HepG2 (cell line): ENCODE data around the gene IRF2. TPM values are rescaled to one million over a fixed set of nuclear protein-coding genes. Genes with fewer than 3 reads are reported as not detected.

Experiments
- ATAC-seq: fragments of 200-7000 bp; cut with Tn5 transposase; 3 replicates; pipeline ENCODE4 v1.9.1; 2020; ENCODE audit warnings: mild to moderate bottlenecking, moderate library complexity
- BruUV-seq: library from RNA; stranded (reverse); fragments of 400-500 nt; replicated peaks from 2 replicates; lab custom pipeline; 2021; lab: Mats Ljungman, UMichigan
- CTCF ChIA-PET: fragments of 300-600 bp; formaldehyde crosslinking; extraction: SDS; loops from one replicate; lab custom pipeline; 2021; ENCODE audit warnings: low total read pairs, inconsistent platforms, low intra/inter-chr PET ratio; lab: Yijun Ruan, JAX
- POLR2A ChIA-PET: fragments of 350-600 bp; sonication (Branson Sonifier 250); formaldehyde crosslinking; loops from one replicate; lab custom pipeline; 2020; ENCODE audit warnings: antibody characterized with exemption, inconsistent platforms; lab: Yijun Ruan, JAX
- DNase-seq: peaks from one replicate; pipeline ENCODE4 v3.0.0-alpha.2; 2015; ENCODE audit warnings: low spot score
- FAIRE-seq: peaks from 3 replicates; lab custom pipeline; 2011; peaks lifted over from hg19 to GRCh38; lab: Jason Lieb, UNC
- H2AFZ ChIP-seq: one replicate; pipeline ENCODE4 v1.6.1; 2011; ENCODE audit warnings: low read length, inconsistent platforms
- H3K27ac ChIP-seq: fragments of 300-600 bp; 3 replicates; pipeline ENCODE4 v1.8.0; 2011; ENCODE audit warnings: mixed run types, mild to moderate bottlenecking, mixed read lengths, low read length, inconsistent platforms; ENCODE audit not compliant: insufficient read depth; ENCODE audit errors: extremely low read length
- H3K27me3 ChIP-seq, 2 experiments: fragments of 200-600 bp in 1 of 2; 2 replicates in 1 of 2; 3 replicates in 1 of 2; pipeline versions ENCODE4 v1.6.0 to v1.8.0; 2011; ENCODE audit warnings: low read length in 2 of 2, mild to moderate bottlenecking in 2 of 2, moderate library complexity in 2 of 2, inconsistent platforms in 1 of 2; ENCODE audit not compliant: insufficient read depth in 2 of 2, control insufficient read depth in 1 of 2
- H3K36me3 ChIP-seq, 2 experiments: fragments of 200-600 bp in 1 of 2; replicated peaks in 1 of 2; 2 replicates in 1 of 2; 3 replicates in 1 of 2; pipeline versions ENCODE4 v1.5.1 to v1.8.0; 2011; ENCODE audit warnings: low read length in 2 of 2, inconsistent platforms in 1 of 2; ENCODE audit not compliant: insufficient read depth in 2 of 2, control insufficient read depth in 1 of 2
- H3K4me1 ChIP-seq: 2 replicates; pipeline ENCODE4 v1.5.1; 2012; ENCODE audit warnings: low read length, inconsistent platforms; ENCODE audit not compliant: insufficient read depth
- H3K4me2 ChIP-seq: 2 replicates; pipeline ENCODE4 v1.6.0; 2011; ENCODE audit warnings: low read depth, low read length, inconsistent platforms
- H3K4me3 ChIP-seq, 3 experiments: fragments of 200-600 bp in 1 of 3; sonication (generic), shearing (Covaris generic) in 1 of 3; replicated peaks in 1 of 3; 2 replicates each; pipeline ENCODE4 v1.5.1; 2011 to 2016; ENCODE audit warnings: low read length in 3 of 3, inconsistent platforms in 2 of 3, low read depth in 2 of 3, mild to moderate bottlenecking in 2 of 3, control low read depth in 1 of 3, mixed read lengths in 1 of 3; ENCODE audit not compliant: insufficient read depth in 1 of 3
- H3K79me2 ChIP-seq: one replicate; pipeline ENCODE4 v1.6.1; 2011; ENCODE audit warnings: low read length, inconsistent platforms; ENCODE audit not compliant: insufficient read depth
- H3K9ac ChIP-seq: 2 replicates; pipeline ENCODE4 v1.6.0; 2011; ENCODE audit warnings: mild to moderate bottlenecking, low read depth, low read length, inconsistent platforms; ENCODE audit not compliant: insufficient read depth
- H3K9me3 ChIP-seq: 2 replicates; pipeline ENCODE4 v1.5.1; 2012; ENCODE audit warnings: mild to moderate bottlenecking, low read length
- H4K20me1 ChIP-seq: 2 replicates; pipeline ENCODE4 v1.6.0; 2011; ENCODE audit warnings: inconsistent platforms, mild to moderate bottlenecking, low read length, moderate library complexity; ENCODE audit not compliant: insufficient read depth
- KAT2B ChIP-seq: fragments of 150-350 bp; IDR thresholded peaks from 2 replicates; pipeline ENCODE4 v1.6.1; 2014; ENCODE audit warnings: low read depth, low read length, borderline replicate concordance
- TCF12 ChIP-seq, 2 experiments: fragments of 450-650 bp in 1 of 2; sonication (generic) in 1 of 2; formaldehyde crosslinking in 1 of 2; IDR thresholded peaks; 2 replicates each; pipeline versions ENCODE4 v1.6.1 to v1.8.0; 2017 to 2022; ENCODE audit warnings: antibody characterized with exemption in 1 of 2, mild to moderate bottlenecking in 1 of 2, missing genetic modification reagents in 1 of 2, moderate library complexity in 1 of 2
- ZBTB38 ChIP-seq: sonication (generic); formaldehyde crosslinking; IDR thresholded peaks from 2 replicates; pipeline ENCODE4 v1.5.1; 2020; ENCODE audit warnings: mild to moderate bottlenecking, missing genetic modification reagents
- WGBS: methylation state at CpG from one replicate; pipeline ENCODE4 v1.1.6; 2017; ENCODE audit warnings: low lambda C conversion rate; 5-methylcytosine and 5-hydroxymethylcytosine counted together
- in situ Hi-C: cut with HindIII; loops from 2 replicates; pipeline ENCODE4 v1.10.0; 2017; ENCODE audit warnings: low pct_unique_long_range_greater_than_20kb; ENCODE audit not compliant: extremely low pct_ligation_motif_present
- intact Hi-C: fragments of 100-400 bp; cut with micrococcal nuclease; formaldehyde crosslinking; loops from one replicate; pipeline ENCODE4 v1.10.0; 2022; ENCODE audit not compliant: unreplicated experiment
- polyA plus RNA-seq, 8 experiments: library from polyadenylated mRNA; depleted of rRNA in 3 of 8; stranded (reverse) in 7 of 8; unstranded in 1 of 8; fragments of >200 nt; fragmentation: Illumina TruSeq in 4 of 8; extraction: Trizol in 4 of 8; gene quantifications; 2 replicates each; pipeline versions ENCODE4 v1.2.1 to v1.2.3, GENCODE V29; 2011 to 2016; ENCODE audit warnings: low read depth in 4 of 8, missing spikeins in 1 of 8, mixed read lengths in 1 of 8; ENCODE audit not compliant: insufficient read depth in 1 of 8
- total RNA-seq, 5 experiments: library from RNA; depleted of rRNA; stranded (reverse); fragments of >200 nt; fragmentation: Illumina TruSeq; extraction: Trizol; gene quantifications; 2 replicates each; pipeline ENCODE4 v1.2.3, GENCODE V29; 2016; ENCODE audit warnings: low read depth in 1 of 5
- TF ChIP-seq, protein P1 (sequence below): sonication (generic); formaldehyde crosslinking; IDR thresholded peaks from 2 replicates; pipeline ENCODE4 v1.5.0; 2020; ENCODE audit warnings: missing genetic modification reagents, mild to moderate bottlenecking, borderline replicate concordance
- TF ChIP-seq, protein P2 (sequence below): sonication (generic); formaldehyde crosslinking; IDR thresholded peaks from 2 replicates; pipeline ENCODE4 v1.4.0; 2020; ENCODE audit warnings: mild to moderate bottlenecking, missing genetic modification reagents

The IRF2 gene
- total and polyA plus RNA-seq, 2 of the 13 experiments (the other 11 are each of a cell fraction or from before 2014, with no cell fraction given) = 15.5 to 28.8 TPM

DNA sequence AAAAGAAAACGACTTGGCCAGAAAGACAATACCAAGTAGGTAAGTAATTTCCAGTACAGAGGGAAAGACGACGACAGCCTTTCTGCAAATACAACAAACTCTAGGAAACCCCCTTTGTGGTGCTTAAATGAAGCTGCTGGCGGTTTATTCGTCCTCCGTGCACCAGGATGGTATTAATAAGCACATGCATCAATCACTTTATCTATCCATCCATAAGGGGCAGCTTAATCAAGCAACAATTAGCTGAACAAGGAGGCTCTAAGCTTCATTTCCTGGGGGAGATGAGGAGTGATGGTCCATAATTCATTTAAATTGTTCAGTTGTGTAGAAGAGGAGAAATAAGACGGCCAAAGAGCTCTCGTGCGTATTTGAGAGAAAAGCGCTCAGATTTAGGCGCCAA lies 26.2 kb downstream of the IRF2 start:
- H3K9me3 ChIP-seq = no peaks in the 10 kb centered on the region
- FAIRE-seq = no peak
- no peak overlapping the region for H3K4me3 ChIP-seq
- H3K36me3 ChIP-seq = peaks cover 0 to 6% of the 10 kb centered on the region in 2 experiments; a peak in 2 of 5 replicates
- no peaks in the 10 kb centered on the region for H3K27me3 ChIP-seq
- TF ChIP-seq, protein P1, sequence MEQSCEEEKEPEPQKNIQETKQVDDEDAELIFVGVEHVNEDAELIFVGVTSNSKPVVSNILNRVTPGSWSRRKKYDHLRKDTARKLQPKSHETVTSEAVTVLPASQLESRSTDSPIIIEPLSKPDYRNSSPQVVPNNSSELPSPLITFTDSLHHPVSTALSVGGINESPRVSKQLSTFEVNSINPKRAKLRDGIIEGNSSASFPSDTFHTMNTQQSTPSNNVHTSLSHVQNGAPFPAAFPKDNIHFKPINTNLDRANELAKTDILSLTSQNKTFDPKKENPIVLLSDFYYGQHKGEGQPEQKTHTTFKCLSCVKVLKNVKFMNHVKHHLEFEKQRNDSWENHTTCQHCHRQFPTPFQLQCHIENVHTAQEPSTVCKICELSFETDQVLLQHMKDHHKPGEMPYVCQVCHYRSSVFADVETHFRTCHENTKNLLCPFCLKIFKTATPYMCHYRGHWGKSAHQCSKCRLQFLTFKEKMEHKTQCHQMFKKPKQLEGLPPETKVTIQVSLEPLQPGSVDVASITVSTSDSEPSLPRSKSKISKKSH (CRISPR knock-in tag) = no peak
- TF ChIP-seq KAT2B = no peak
- TF ChIP-seq, protein P2, sequence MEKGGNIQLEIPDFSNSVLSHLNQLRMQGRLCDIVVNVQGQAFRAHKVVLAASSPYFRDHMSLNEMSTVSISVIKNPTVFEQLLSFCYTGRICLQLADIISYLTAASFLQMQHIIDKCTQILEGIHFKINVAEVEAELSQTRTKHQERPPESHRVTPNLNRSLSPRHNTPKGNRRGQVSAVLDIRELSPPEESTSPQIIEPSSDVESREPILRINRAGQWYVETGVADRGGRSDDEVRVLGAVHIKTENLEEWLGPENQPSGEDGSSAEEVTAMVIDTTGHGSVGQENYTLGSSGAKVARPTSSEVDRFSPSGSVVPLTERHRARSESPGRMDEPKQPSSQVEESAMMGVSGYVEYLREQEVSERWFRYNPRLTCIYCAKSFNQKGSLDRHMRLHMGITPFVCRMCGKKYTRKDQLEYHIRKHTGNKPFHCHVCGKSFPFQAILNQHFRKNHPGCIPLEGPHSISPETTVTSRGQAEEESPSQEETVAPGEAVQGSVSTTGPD = no peak
- no peak for TF ChIP-seq ZBTB38 (CRISPR knock-in tag)
- no peak for TF ChIP-seq TCF12 (IDR thresholded peaks at IDR 0.05)
- no peak for TF ChIP-seq TCF12 (CRISPR knock-in tag; IDR thresholded peaks at IDR 0.05)
- DNase-seq = no peak
- H2AFZ ChIP-seq = no peak overlapping the region
- H3K79me2 ChIP-seq = peaks cover 75% of the 10 kb centered on the region
- no peak overlapping the region for H3K9ac ChIP-seq
- no peak overlapping the region for H3K4me2 ChIP-seq
- intact Hi-C loops = no loop called here
- no TSS peak for BruUV-seq
- no peak for ATAC-seq
- ChIA-PET CTCF (no interaction called here), POLR2A (no interaction called here)
- 86% methylated on average over 11 of the region's 11 CpGs for WGBS
- peaks cover 35% of the 10 kb centered on the region for H3K4me1 ChIP-seq
- peaks cover 20% of the 10 kb centered on the region for H4K20me1 ChIP-seq
- in situ Hi-C loops = no loop called here
- no peak overlapping the region for H3K27ac ChIP-seq
